Stimulated activated CD8-positive, alpha-beta memory T cell treated with anti-CD3 and anti-CD28 coated beads, Interleukin-7, amount 100 ng/mL, for 1 hour (primary cell): ENCODE results near the gene BACH2.
"Not testable (repeated sequence)": the region's sequence is repeated elsewhere in the genome, so short reads cannot be mapped to it uniquely, and the experiment has no call there.

ENCODE experiments used
- DNase-seq, 2 donors: peaks; one replicate each; pipeline ENCODE4 v3.0.0-alpha.2; 2020; ENCODE audit warnings: low read depth in 2 of 2

Gene BACH2

DNA sequence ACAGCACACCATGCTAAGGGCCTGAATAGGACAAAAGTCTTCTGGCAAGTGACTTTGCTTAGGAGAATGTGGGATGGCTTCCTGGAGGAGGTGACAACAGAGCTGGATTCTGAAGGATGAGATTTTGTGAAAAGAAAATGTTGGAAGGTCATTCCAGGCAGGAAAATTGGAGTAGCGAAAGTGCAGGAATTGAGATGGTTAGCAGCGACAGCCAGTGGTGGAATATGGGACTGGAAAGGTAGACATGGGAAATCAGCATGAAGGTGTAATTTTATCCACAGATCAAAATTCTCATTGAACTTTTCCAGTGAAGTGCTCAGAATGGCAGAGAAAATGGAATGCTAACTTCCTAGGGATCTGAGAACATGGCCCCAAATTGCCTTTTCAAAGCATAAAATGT is 5.7 kb upstream of the BACH2 start:
- no peak for DNase-seq

DNA sequence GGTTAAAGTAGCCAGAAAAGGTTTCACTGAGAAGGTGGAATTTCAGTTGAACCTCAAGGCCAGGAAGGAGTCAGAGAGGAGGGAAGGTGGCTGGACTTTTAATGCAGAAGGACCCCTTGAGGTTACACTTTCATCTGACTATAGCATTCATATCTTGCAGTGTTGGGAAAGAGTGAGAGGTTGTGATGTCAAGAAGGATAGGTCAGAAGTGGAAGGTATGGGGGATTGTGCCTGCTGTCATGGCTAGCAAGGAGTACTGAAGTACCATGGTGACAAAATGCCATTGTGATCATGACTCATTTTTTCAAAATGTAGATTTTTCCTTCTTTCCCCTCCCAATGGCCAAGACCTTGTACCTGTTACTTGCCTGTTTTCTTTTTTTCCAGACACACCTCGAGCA is 5.2 kb upstream of the BACH2 start:
- no peak for DNase-seq

DNA sequence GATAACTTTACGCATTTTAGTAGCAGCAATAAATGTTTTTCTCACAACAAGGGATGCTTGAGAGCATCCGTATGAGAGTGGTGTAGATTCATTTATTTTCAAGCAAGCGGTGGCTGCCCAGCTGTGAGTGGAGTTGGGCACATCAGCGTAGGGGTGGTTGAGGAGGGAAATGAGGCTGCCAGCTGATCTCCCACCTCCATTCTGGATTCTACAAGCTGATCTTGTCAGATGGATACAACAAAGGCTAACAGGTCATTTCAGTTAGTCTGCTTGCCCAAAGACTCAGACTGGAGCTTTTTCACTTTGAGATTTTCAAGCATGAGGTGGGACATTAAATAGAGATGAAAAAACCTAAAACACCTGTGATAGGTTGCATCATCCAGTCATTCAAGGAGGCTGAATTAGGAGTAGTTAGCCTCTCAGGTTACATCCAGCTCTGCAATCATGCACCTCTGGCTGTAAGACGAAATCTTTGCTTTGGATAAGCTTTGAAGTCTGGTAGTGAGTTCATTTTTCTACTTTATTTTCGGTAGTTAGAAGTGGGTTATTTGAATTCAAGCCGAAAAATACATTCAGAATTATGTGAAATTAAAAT is 1.9 kb upstream of the BACH2 start:
- DNase-seq = no peak

DNA sequence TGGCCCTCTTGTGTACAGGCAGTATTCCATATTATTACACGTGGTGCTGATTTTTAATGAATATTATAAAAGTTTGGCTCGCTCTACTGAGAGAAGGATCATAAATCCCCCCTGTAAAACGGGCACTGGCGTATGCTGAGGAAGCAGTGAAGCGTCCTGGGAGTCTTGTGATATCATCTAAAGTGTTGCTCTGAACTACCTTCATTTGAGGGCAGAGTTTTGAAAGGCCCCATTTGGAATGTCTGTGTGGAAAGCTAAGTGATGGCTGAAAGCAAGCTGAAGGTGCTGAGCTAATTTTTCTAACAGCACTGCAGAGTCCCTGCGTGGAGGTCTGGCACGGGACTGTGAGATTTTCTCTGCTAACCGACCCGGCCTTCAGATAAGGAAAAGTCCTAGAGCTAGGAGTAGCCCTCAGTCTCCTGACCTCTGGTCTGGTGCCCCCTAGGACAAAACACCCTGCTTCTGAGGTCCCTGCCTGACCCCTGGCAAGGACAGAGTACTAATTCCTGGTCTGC is 1.3 kb upstream of the BACH2 start:
- no peak for DNase-seq

DNA sequence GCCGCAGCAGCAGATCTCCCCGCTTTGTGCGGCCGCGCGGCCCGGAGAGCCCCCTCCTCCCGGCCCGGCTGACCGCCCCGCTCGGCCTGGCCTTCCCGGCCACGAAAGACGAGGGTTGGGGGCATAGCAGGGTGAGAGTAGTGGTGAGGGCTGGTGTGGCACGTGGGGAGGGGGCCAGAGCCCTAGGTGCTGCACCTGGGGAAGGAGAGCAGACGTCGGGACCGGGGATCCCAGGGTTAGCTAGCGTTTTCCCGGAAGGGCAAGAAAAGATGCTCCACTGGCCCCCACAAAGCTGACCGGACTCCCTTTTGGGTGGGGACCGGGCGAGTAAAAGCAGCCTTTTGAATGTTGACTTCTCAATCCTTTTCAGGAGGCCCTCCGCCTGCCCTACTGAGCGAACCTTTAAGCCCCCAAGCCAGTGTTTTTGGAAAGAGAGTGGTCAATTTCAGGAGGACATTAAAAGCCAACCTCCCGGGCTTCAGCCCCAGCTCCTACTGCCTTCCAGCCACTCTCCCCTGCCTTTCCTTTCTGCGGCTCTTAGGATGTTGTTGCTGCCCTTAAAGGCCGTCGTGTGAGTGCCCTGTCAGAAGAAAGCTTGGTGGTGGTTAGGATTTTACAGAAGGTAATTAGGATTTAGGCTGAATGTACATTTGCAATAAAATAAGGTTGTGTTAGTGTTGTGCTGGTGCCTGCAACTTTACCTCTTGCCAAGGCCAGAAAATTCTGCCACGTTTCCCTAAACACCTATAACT is 648 bp upstream of the BACH2 start:
- DNase-seq = no peak

DNA sequence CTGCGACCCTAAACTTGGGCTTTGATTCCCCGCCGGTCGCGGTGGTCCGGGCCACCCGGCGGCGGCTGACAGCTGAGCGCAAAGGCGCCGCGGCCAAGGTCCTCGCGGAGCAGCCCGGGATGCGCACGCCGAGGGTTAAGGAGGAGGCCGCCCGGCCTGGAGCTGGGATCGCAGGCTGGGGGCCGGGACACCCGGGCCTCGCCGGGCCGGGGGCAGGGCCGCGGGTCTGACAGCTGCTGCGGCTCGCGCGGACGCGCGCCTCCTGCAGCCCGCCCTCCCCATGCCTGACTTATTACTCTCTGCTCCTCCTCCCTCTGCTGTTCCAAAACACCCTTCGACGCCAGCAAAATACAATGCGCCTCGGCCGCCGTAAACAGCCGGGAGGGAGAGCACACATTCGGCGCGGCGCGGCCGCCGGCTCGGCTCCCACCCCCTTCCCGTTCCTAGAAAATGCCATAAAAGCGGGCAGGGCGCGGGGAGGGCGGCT is 746 bp downstream of the BACH2 start:
- peak; percentile 15 to 37 for DNase-seq

DNA sequence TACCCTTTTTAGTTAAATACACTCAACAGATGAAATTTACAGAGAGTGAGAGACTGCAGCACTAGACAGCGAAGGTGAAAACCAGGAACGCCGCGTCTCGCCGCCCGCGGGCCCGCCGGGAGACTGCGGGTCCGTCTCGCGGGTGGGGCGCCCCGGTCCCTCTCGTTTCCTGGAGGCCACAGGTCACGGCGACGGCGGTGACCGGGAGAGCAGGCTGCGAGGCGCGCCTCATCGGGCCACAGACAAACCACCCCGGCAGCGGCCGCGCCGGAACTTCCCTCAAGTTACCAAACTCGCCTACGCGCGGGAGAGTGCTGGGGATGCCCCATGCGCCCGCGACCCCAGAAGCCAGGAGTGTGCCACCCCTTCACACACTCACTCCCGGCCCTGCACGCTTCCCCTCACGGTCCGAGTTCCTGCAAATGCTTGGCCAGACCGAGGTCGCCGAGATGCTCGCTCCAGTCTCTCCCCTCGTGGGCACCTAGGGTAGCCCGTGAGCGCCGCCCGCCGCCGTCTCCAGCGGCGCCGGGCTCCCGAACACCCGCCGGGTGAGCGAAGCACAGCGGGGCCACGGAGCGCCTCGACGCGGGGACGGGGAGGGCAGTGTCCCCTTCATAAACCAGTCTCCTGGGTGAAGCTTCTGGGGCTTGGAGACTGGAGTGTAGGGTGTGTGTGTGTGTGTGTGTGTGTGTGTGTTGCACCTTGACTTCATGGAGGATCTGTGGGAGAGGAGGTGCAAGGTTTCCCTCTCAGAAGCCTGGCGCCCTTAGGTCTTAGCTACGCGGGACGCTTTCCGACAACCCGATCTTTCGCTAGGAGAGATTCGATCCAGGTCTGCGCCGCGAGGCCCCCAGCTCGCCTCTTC is 1.4 kb downstream of the BACH2 start:
- peak; percentile 45 to 48 for DNase-seq

DNA sequence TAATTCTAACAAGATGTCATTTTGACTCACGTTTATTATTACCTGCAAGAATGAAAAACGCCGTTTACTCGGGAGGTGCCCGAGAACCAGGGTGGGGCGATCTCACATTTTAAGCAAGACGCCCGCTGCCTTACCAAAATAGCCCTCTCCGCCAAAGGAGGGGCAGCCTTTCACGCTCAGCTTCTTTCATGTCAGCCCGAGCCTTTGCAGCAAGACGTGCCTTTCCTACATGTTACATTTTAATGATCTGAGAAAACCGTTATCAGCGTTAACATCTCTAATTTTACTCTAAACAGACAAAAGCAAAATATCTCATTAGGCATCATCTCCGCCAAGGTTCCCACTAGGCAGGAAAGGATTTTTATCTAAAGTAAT is 2.0 kb downstream of the BACH2 start:
- peak in 1 of 2 donors; percentile 25 for DNase-seq

DNA sequence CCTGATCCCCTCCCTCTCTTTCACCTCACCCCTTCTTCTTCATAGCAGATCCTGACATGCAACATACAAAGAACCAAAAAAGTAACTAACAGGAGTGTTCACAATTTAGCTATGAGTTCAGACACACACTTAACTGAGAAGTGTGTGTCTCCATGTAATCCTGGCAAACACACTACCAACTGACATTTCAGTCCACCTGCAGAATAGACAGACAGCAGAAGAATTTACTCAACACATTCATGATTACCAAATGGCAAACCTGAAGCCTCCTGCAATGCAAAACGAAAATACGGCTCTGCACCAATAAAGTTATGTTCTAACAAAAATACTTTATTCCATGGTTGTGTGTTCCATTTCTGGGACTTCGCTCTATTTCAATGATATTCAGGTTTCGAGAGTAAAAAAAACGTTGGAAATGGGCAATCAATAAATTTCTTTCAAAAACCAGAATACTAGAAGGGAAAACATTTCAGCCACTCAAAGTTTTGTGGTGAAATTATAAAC is 2.6 kb downstream of the BACH2 start:
- DNase-seq = no peak

DNA sequence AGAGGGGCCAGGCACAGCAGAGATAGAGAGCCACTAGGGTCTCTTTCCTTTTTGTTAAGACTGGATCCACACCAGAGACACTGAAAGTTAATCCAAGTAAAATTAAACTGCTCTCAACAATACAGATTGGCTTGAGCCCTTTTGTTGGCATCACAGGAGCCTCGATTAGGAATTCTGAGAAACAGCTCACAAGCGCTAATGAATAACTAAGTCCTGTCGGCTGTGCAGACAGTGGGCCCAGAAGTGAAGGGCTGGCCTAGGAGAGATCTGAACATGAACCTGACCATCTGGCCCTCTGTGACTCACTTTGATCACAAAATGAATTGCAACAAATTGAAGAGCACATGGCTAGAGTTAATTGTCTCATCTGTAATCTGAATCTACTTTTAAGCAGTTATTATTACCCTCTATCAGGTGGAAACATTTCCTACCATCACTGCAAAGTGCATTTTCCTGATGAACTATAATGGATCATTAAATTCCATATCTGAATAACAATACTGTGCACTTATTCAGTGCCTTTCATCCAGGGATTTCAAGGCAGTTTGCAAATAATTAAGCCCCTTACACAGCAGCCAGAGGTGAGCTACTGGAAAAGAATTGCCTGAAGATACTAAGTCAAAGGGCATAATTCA is 3.2 kb downstream of the BACH2 start:
- no peak for DNase-seq

DNA sequence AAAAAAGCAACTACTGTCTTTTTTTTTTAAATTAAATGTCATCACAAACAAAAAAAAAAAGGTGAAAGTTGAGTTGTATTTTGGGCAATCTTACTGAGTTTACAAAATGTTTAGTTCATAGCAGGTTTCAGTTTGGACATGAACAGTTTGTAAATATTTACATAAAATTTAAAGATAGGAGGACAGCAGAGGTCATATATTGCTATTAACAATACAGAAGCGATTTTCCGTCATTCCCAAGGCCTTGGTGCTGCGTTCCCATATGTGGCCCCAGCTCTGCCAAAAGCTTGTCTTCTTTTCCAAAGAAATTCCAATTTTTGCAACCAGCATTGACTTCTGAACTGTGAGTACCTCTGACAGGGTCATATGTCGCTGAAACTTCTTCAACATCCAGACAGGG is 5.1 kb downstream of the BACH2 start:
- no peak for DNase-seq

DNA sequence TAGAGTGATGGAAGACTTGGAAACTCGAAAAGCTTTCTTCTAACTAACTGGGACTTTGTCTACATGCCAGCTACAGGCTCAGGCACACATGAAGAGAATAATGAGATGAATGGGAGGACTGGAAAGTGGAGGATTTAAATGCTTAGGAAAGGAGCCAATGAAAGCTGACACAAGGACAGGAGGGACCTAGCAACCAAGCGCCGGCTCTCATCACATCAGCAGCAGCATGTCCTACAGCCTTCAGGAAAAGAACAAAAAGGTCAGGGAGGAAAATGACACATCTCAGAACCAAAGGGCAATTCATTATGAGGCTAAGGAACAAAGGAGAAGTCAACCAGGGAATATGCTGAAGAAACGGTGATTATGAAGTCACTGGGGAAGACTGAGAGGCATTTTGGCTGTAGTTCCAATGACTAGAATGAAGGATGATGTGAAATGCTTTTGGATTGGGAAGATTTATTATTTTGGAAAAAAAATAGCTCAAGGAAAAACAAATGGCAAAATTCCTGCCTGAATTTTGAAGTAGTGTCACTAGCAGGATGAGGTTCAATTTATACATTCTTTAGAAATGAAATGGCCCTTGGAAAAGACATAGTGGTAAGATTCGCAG is 5.7 kb downstream of the BACH2 start:
- no peak for DNase-seq

DNA sequence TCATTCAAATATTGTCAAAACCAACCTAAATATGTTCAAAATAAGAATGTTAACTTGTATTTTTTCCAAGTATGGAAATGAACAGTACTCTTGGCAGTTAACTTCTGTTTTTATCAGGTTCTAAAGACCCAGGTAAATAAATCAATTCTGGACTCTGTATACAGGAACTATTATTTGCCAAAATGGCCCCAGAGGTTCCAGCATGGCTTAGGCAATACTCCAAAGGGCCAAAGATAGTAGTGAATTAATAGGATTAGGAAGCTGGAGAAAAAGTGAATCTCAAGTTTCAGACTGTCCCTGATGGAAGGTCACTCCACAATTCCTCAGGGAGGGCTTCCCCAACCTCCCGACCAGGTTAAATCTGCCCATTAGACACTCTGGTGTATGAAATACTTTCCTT is 6.7 kb downstream of the BACH2 start:
- DNase-seq = no peak

DNA sequence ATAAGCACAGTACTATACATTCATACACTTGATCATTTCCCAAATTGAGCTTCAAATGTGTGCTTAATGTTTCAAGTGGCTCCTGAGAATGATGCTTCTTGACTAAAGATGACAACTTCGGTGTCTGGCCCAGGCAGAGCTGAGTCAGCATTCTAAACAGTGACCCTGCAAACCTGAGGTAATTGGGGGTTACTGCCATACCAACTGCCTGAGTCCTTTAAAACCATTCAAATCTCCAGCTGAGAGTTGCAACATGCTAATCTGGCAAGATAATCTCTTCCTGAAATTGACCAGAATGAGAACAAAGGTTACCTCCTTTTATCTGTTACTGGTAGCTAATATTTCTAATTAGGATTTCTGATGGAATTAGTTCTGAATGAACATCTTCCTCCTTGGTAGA is 8.2 kb downstream of the BACH2 start:
- DNase-seq = no peak

DNA sequence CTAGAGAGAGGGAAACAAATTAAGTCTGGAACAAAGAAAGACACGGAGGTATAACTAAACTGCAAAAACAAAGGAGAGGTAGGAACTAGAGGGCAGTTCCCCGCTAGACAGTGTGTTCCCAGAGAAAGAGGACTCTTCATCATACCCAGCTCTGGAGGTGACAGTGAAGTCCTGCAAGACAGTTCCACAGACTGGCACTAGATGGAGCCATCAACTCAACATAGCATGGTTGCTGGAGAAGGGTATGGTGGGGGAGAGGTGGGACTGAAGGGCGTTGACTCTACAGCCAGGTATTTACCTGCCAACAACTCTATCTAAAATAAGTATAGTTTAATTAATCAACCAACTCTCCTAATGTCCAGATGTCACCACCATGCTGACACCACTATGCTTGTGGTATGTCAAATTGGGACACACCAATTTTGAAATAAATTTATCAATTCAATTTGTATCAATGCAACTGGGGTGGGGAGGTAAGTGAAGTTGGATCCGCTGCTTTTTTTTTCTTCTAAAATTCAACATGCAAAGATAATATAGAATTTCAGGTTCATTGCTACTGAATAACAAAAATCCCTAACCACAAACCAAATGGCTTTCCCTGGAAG is 9.7 kb downstream of the BACH2 start:
- no peak for DNase-seq

DNA sequence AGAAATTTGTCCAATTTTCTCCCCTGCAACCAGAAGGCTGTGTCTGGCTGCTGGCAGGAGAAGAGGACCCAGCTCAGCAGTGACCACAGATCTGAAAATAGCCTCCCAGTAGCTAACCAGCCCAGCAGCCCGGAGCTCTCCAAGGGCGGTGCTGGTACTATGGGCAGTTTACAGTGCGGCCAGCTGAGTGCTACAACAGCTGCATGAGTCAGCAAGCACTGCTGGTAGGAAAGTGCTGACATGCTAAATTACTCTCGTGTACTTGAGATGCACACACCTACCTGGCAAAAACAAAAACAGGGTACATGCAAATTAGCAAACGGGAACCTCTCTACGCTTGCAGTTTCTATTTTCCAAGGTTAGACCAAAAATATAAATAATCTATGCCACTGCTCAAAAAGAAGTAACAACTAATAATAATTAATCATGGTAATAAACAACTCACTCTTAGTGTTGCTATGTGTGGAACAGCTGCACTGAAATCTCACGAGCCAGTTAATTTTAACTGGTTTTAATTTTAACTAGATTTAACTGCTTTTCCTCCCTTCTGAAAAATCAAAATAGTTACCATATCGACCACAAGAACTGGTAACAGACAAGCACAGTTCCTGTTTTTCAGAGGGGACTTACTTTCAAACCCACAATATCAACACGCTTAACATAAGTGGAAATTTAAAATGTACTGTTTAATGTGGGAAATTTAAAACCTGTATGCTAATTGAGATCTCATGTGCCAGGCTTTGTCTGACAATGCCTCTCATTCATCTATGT is 10.8 kb downstream of the BACH2 start:
- DNase-seq = peak in 1 of 2 donors; percentile 23

DNA sequence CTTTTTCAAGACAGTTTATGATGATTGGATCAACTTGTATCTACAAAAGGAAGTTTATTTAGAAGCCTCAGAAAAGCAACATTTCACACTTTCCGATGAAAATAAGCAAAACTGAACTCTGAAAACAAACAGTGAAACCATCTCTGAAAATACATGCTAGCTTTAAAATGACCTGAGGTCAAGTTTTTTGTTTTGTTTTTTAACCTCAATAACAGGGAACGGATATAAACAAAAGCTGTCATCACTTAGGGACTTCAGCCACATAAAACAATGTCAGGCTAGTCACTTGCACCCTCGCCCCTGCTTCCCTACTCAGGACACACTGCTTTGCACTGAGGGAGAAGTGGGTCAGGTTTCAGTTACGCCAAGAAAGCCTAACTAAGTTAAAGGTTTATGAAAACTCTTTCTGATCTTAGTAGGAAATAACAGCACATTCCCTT is 11.6 kb downstream of the BACH2 start:
- no peak for DNase-seq

DNA sequence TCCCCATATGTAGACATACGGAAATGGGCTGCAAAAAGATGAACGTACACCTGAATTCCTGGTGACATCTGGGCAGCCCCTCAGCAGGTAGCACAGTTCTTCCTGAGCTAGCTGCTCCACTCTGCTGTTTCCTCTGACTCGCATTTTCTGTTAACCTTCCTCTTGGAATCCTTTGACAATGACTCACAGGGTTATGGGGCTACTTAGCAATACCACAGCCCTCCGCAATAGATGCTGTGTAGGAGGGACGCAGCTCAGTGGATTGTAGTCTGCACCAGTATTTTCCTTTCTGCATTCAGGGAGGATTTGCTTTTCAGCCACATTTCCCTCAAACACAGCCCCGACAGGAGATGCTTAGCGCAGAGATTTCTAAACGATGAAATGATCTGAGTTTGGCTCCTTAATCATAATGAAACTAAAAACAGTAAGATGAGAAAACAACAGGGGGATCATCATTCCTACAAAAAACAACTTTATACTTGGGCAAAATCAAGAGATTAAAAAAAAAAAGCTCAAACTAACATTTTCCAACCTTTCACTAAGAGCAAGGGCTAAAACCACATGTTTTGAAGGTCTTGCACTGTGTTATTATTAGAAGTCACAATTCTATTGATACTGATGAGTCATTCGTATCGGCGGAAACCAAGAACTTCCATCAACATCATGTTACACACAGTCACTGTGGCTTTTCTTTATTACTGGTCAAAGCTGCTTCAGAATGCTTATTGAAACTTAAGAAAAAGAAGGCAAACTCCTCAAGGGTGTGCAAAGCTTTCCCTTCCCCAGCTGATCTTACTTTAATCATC is 12.2 kb downstream of the BACH2 start:
- peak in 1 of 2 donors; percentile 27 for DNase-seq

DNA sequence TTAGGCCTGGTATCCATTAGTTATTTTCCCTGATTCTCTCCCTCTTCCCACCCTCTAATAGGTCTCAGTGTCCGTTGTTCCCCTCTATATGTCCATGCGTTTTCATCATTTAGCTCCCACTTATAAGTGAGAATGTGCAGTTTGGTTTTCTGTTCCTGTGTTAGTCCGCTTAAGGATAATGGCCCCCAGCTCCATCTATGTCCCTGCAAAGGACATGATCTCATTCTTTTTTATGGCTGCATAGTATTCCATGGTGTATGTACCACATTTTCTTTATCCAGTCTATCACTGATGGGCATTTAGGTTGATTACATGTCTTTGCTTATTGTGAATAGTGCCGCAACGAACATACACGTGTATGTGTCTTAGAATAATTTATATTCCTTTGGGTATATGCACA is 14.4 kb downstream of the BACH2 start:
- DNase-seq = not testable (repeated sequence)
